Measurements from ENCODE around the gene ARHGAP12. TPM values are rescaled to one million over a fixed set of nuclear protein-coding genes. Genes with fewer than 3 reads are reported as not detected.

Gene ARHGAP12
- total RNA-seq, 1 donor from 2014 or later: 61.6 TPM

GRCh38 chr10:31756729-31757110 lies 171.9 kb downstream of the ARHGAP12 start:
- Histone ChIP-seq H3K9me3 (ENCODE audit: control insufficient read depth in 3 of 3, low read length in 3 of 3) (no peaks in the 10 kb centered on the region), H3K36me3 (ENCODE audit: control insufficient read depth in 3 of 3, insufficient read depth in 3 of 3, low read length in 3 of 3) (no peaks in the 10 kb centered on the region), H3K4me1 (ENCODE audit: control insufficient read depth in 3 of 3, insufficient read depth in 3 of 3, low read length in 3 of 3) (peaks cover 47 to 59% (median 58%) of the 10 kb centered on the region in 3 donors), H3K4me3 (ENCODE audit: low read length in 3 of 3) (no peak overlapping the region), H3K27me3 (ENCODE audit: control insufficient read depth in 3 of 3, insufficient read depth in 3 of 3, low read length in 3 of 3) (no peaks in the 10 kb centered on the region), H3K27ac (ENCODE audit: low read depth, low read length) (peak overlapping the region; percentile 62), H3K9ac (ENCODE audit: low read depth in 1 of 3, low read length in 3 of 3) (peak overlapping the region in 1 of 3 donors; percentile 19)

- Histone ChIP-seq H3K36me3 (ENCODE audit: control insufficient read depth in 3 of 3, insufficient read depth in 3 of 3, low read length in 3 of 3) (no peaks in the 10 kb centered on the region), H3K4me3 (ENCODE audit: low read length in 3 of 3) (no peak overlapping the region), H3K4me1 (ENCODE audit: control insufficient read depth in 3 of 3, insufficient read depth in 3 of 3, low read length in 3 of 3) (peaks cover 51 to 62% (median 58%) of the 10 kb centered on the region in 3 donors), H3K27ac (ENCODE audit: low read depth, low read length) (peak overlapping the region; percentile 85), H3K9ac (ENCODE audit: low read depth in 1 of 3, low read length in 3 of 3) (peak overlapping the region; percentile 5 to 57 (median 50)), H3K27me3 (ENCODE audit: control insufficient read depth in 3 of 3, insufficient read depth in 3 of 3, low read length in 3 of 3) (no peaks in the 10 kb centered on the region), H3K9me3 (ENCODE audit: control insufficient read depth in 3 of 3, low read length in 3 of 3) (no peaks in the 10 kb centered on the region)
These were observed 172.4 kb downstream of the ARHGAP12 start for GRCh38 chr10:31756101-31756728.

Small RNAs within 50 kb of the gene (small RNA-seq; reads per million reads assigned to genes)
- not detected for gene RF00019

Other genes with a start within 250 kb of the ARHGAP12 start
- gene KIF5B, start 127.6 kb upstream of the ARHGAP12 start, total RNA-seq: 52.2 TPM